ENCODE results near the gene ENAM. TPM values are rescaled to one million over a fixed set of nuclear protein-coding genes. Genes with fewer than 3 reads are reported as not detected.
"Not testable (repeated sequence)": the region's sequence is repeated elsewhere in the genome, so short reads cannot be mapped to it uniquely, and the experiment has no call there.

The ENAM gene
- polyA plus RNA-seq, 1 experiment = 0.14 TPM

DNA sequence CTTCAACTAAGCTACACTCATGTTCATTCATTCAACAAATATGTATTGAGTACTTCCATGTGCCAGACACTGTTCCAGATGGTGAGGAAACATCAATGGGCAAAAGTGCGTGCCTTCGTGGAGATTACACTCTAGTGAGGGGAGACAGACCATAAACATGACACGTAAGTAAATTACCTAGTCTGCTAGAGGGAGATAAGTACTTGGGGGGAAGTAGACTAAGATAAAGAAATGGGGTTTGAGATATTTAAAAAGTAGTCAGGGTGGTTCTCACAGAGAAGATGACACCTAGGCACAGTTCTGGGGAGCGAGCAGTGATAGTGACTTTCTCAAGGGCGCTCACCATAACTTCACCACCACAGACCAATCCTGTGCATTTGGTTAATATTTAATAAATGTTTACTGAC, 26.1 kb downstream of the ENAM start:
- Histone ChIP-seq H3K4me3 (ENCODE audit: low read depth, low read length) (no peak overlapping the region), H3K27ac (ENCODE audit: low read depth, low read length) (no peak overlapping the region), H3K9me3 (ENCODE audit: control insufficient read depth, insufficient read depth, low read length) (no peaks in the 10 kb centered on the region), H3K27me3 (ENCODE audit: control insufficient read depth, insufficient read depth, low read length) (no peaks in the 10 kb centered on the region)
- TF ChIP-seq, protein P1, sequence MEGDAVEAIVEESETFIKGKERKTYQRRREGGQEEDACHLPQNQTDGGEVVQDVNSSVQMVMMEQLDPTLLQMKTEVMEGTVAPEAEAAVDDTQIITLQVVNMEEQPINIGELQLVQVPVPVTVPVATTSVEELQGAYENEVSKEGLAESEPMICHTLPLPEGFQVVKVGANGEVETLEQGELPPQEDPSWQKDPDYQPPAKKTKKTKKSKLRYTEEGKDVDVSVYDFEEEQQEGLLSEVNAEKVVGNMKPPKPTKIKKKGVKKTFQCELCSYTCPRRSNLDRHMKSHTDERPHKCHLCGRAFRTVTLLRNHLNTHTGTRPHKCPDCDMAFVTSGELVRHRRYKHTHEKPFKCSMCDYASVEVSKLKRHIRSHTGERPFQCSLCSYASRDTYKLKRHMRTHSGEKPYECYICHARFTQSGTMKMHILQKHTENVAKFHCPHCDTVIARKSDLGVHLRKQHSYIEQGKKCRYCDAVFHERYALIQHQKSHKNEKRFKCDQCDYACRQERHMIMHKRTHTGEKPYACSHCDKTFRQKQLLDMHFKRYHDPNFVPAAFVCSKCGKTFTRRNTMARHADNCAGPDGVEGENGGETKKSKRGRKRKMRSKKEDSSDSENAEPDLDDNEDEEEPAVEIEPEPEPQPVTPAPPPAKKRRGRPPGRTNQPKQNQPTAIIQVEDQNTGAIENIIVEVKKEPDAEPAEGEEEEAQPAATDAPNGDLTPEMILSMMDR (IDR thresholded peaks at IDR 0.05; ENCODE audit: low read depth, low read length) = no peak
- ChIA-PET CTCF (interaction anchor here (1.0 kb wide), 2 partner anchors 33 to 49 kb away, joined by 3 to 4 read pairs; partner anchors contain the start of gene UTP3), POLR2A (no interaction called here)
- DNase-seq (ENCODE audit: low read depth, low spot score) = no peak

DNA sequence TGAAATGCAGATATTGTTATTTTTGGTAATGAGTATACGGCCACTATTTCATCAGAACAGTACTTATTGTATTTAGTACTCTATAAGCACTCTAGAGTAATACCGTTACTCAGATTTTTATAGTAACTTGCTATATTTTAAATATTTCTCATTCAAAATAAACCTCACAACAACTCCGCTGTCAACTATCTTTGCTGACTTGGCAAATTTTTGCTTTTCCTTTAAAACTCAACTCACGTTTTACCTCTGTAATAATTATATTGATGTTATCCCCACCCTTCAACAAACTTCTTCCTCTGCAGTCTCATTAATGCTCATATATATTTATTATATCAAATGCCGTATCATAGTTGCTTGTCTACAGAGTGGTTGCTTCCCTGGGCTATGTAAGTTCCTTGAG, 28.8 kb downstream of the ENAM start:
- Histone ChIP-seq H3K27ac (ENCODE audit: low read depth, low read length) (no peak overlapping the region), H3K27me3 (ENCODE audit: control insufficient read depth, insufficient read depth, low read length) (no peaks in the 10 kb centered on the region), H3K4me3 (ENCODE audit: low read depth, low read length) (no peak overlapping the region), H3K9me3 (ENCODE audit: control insufficient read depth, insufficient read depth, low read length) (no peaks in the 10 kb centered on the region)
- CTCF ChIA-PET = interaction anchor here (0.6 to 1.6 kb wide), 3 partner anchors 30 to 353 kb away, joined by 3 to 4 read pairs (median 4); no protein-coding TSS in a partner anchor
- TF ChIP-seq, protein P1 (IDR thresholded peaks at IDR 0.05; ENCODE audit: low read depth, low read length) = no peak
- POLR2A ChIA-PET = no interaction called here
- DNase-seq (ENCODE audit: low read depth, low spot score) = no peak

DNA sequence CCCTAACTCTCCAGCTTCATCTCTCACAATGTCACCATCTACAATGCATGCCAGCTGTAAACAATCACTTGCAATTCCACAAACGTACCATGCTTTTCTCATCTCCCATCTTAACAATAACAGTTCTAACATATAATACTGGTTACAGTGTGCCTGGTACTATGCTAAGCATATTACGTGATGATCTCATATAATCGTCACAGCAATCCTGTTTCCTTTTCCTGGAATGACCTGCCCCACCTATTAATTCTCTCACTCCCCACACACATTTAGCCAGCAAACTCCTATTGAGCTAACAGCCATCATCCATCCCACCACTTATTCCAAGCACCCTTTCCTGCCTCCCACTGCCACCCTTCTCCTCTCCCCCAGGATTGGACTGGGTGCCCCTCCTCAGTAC, 29.9 kb downstream of the ENAM start:
- H3K27me3 ChIP-seq (ENCODE audit: control insufficient read depth, insufficient read depth, low read length) = no peaks in the 10 kb centered on the region
- H3K9me3 ChIP-seq (ENCODE audit: control insufficient read depth, insufficient read depth, low read length) = no peaks in the 10 kb centered on the region
- H3K4me3 ChIP-seq (ENCODE audit: low read depth, low read length) = no peak overlapping the region
- POLR2A ChIA-PET = no interaction called here
- TF ChIP-seq, protein P1 (IDR thresholded peaks at IDR 0.05; ENCODE audit: low read depth, low read length) = no peak
- DNase-seq (ENCODE audit: low read depth, low spot score) = no peak
- CTCF ChIA-PET = no interaction called here
- no peak overlapping the region for H3K27ac ChIP-seq (ENCODE audit: low read depth, low read length)

- no peak for DNase-seq (ENCODE audit: low read depth, low spot score)
- ChIA-PET CTCF (interaction anchor here (2.4 kb wide), 1 partner anchor 8 kb away, joined by 26 read pairs; no protein-coding TSS in a partner anchor), POLR2A (no interaction called here)
- TF ChIP-seq, protein P1 (IDR thresholded peaks at IDR 0.05; ENCODE audit: low read depth, low read length) = no peak
- Histone ChIP-seq H3K27me3 (ENCODE audit: control insufficient read depth, insufficient read depth, low read length) (no peaks in the 10 kb centered on the region), H3K27ac (ENCODE audit: low read depth, low read length) (no peak overlapping the region), H3K9me3 (ENCODE audit: control insufficient read depth, insufficient read depth, low read length) (no peaks in the 10 kb centered on the region), H3K4me3 (ENCODE audit: low read depth, low read length) (no peak overlapping the region)
Measured at GRCh38 chr4:70660106-70660505, 31.6 kb downstream of the ENAM start.

GRCh38 chr4:70661309-70661922, 32.9 kb downstream of the ENAM start:
- H3K4me3 ChIP-seq (ENCODE audit: low read depth, low read length); H3K27me3 ChIP-seq (ENCODE audit: control insufficient read depth, insufficient read depth, low read length); H3K27ac ChIP-seq (ENCODE audit: low read depth, low read length); DNase-seq (ENCODE audit: low read depth, low spot score); H3K9me3 ChIP-seq (ENCODE audit: control insufficient read depth, insufficient read depth, low read length); POLR2A ChIA-PET: not testable (repeated sequence)
- CTCF ChIA-PET = interaction anchor here (2.4 kb wide), 1 partner anchor 9 kb away, joined by 26 read pairs; no protein-coding TSS in a partner anchor
